NOMO-1 treated with dmso at 0.1 percent for 144 hours (cell line): Measurements from ENCODE around the gene PPP1R12C.

Experiments
- DNase-seq: peaks from one replicate; lab custom pipeline; 2025; ENCODE audit not compliant: unreplicated experiment; lab: John Stamatoyannopoulos, UW

Gene PPP1R12C

GRCh38 chr19:55046975-55047622, 70.3 kb downstream of the PPP1R12C start:
- no peak for DNase-seq

GRCh38 chr19:55044771-55045716, 72.4 kb downstream of the PPP1R12C start:
- DNase-seq: no peak

- DNase-seq: no peak
Observed at GRCh38 chr19:55044286-55044685, 73.2 kb downstream of the PPP1R12C start.

GRCh38 chr19:55042688-55043087, 74.7 kb downstream of the PPP1R12C start:
- no peak for DNase-seq

GRCh38 chr19:55042344-55042678, 75.1 kb downstream of the PPP1R12C start:
- no peak for DNase-seq

GRCh38 chr19:55041627-55042343, 75.7 kb downstream of the PPP1R12C start:
- DNase-seq: no peak

GRCh38 chr19:55041244-55041626, 76.2 kb downstream of the PPP1R12C start:
- DNase-seq: no peak
